Tibial artery (tissue), 4 donors: ENCODE results near the gene PPHLN1.

Experiments used
- DNase-seq, 2 donors: peaks; one replicate each; pipeline ENCODE4 v3.0.0-alpha.2; 2019
- H3K27ac ChIP-seq, 2 donors: fragments of 200-600 bp; sonication (generic) in 1 of 2; 1 replicate in 1 of 2; 2 replicates in 1 of 2; pipeline ENCODE4 v1.5.1; 2018 to 2019; ENCODE audit warnings: mild to moderate bottlenecking in 1 of 2
- H3K27me3 ChIP-seq, 2 donors: fragments of 200-600 bp; sonication (generic) in 1 of 2; one replicate each; pipeline versions ENCODE4 v1.5.1 to v1.6.0; 2016 to 2019
- H3K36me3 ChIP-seq, 3 donors: fragments of 200-600 bp; sonication (generic) in 2 of 3; one replicate each; pipeline ENCODE4 v1.5.1; 2016 to 2019; ENCODE audit warnings: mild to moderate bottlenecking in 2 of 3
- H3K4me1 ChIP-seq, 4 donors: fragments of 200-600 bp; sonication (generic) in 2 of 4; 1 replicate in 3 of 4; 2 replicates in 1 of 4; pipeline ENCODE4 v1.5.1; 2016 to 2019
- H3K4me3 ChIP-seq, 2 donors: fragments of 200-600 bp; sonication (generic) in 1 of 2; 1 replicate in 1 of 2; 2 replicates in 1 of 2; pipeline ENCODE4 v1.5.1; 2018 to 2019; ENCODE audit warnings: mild to moderate bottlenecking in 2 of 2
- H3K9me3 ChIP-seq, 3 donors: fragments of 200-600 bp; sonication (generic) in 1 of 3; one replicate each; pipeline ENCODE4 v1.5.1; 2016 to 2019
- CTCF ChIP-seq, 2 experiments: fragments of 200-600 bp in 1 of 2; fragments of 450-650 bp in 1 of 2; IDR thresholded peaks; one replicate each; pipeline ENCODE4 v1.5.1; 2017 to 2019; ENCODE audit warnings: antibody characterized with exemption in 2 of 2, mild to moderate bottlenecking in 1 of 2, moderate library complexity in 1 of 2
- intact Hi-C: fragments of 100-400 bp; cut with DNase I; formaldehyde crosslinking; loops from one replicate; pipeline ENCODE4 v1.15.0; 2023; ENCODE audit warnings: low total_unique reads

PPHLN1 gene

DNA sequence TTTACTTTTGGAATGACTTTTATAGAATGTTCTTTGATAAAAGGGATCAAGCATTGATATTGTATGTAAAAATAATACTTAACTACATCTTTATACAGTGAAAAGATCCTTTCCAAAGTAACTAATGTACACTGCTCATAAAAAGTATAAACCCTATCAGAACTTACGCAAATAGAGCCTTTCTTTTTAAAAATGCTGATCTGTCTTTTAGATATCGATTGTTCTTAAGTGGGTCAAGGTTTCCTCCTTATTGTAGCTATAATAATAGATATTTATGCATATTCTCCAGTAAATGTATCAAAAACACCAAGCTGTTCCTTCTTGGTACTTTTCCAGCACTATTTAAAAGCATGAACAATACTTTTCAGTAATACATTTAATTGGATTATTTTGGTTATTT is 68.5 kb downstream of the PPHLN1 start:
- Histone ChIP-seq H3K4me3 (no peak overlapping the region), H3K9me3 (no peaks in the 10 kb centered on the region), H3K4me1 (no peaks in the 10 kb centered on the region), H3K27me3 (no peaks in the 10 kb centered on the region), H3K36me3 (peaks cover 7 to 9% (median 8%) of the 10 kb centered on the region in 3 donors), H3K27ac (no peak overlapping the region)
- DNase-seq, result no peak
- intact Hi-C loops, result no loop called here
- TF ChIP-seq CTCF (IDR thresholded peaks at IDR 0.05), result no peak

GRCh38 chr12:42396473-42397259 is 70.7 kb downstream of the PPHLN1 start:
- Histone ChIP-seq H3K9me3 (no peaks in the 10 kb centered on the region), H3K4me1 (no peaks in the 10 kb centered on the region), H3K27me3 (no peaks in the 10 kb centered on the region), H3K36me3 (peaks cover 7 to 21% (median 15%) of the 10 kb centered on the region in 3 donors), H3K4me3 (no peak overlapping the region), H3K27ac (no peak overlapping the region)
- DNase-seq, result no peak
- TF ChIP-seq CTCF (IDR thresholded peaks at IDR 0.05), result no peak
- intact Hi-C loops, result no loop called here

- H3K4me3 ChIP-seq, result no peak overlapping the region
- TF ChIP-seq CTCF (IDR thresholded peaks at IDR 0.05), result no peak
- no peak overlapping the region for H3K27ac ChIP-seq
- H3K27me3 ChIP-seq, result no peaks in the 10 kb centered on the region
- DNase-seq, result no peak
- peaks cover 5 to 35% (median 32%) of the 10 kb centered on the region in 3 donors for H3K36me3 ChIP-seq
- intact Hi-C loops, result no loop called here
- H3K4me1 ChIP-seq, result no peaks in the 10 kb centered on the region
- H3K9me3 ChIP-seq, result no peaks in the 10 kb centered on the region
Measured at GRCh38 chr12:42402821-42403411, 76.9 kb downstream of the PPHLN1 start.

DNA sequence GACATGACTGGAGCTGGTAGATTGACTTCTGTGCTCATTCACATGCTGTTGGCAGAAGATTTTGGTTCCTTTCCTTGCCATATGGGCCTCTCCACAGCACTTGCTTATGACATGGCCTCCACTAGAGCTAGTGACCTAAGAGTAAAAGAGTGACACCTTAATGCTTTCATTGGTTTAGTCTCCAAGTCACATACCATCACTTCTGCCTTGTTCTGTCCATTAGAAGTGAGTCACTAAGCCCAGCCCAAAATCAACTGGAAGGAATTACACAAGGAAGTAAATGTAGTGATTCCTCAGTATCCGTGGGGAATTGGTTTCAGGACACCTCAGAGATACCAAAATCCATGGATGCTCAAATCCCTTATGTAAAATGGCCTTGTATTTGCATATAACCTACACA is 81.3 kb downstream of the PPHLN1 start:
- H3K27ac ChIP-seq, result no peak overlapping the region
- no peak overlapping the region for H3K4me3 ChIP-seq
- intact Hi-C loops, result no loop called here
- peaks cover 5 to 16% (median 13%) of the 10 kb centered on the region in 3 donors for H3K36me3 ChIP-seq
- no peaks in the 10 kb centered on the region for H3K9me3 ChIP-seq
- no peak for DNase-seq
- H3K4me1 ChIP-seq, result no peaks in the 10 kb centered on the region
- TF ChIP-seq CTCF (IDR thresholded peaks at IDR 0.05), result no peak
- no peaks in the 10 kb centered on the region for H3K27me3 ChIP-seq

DNA sequence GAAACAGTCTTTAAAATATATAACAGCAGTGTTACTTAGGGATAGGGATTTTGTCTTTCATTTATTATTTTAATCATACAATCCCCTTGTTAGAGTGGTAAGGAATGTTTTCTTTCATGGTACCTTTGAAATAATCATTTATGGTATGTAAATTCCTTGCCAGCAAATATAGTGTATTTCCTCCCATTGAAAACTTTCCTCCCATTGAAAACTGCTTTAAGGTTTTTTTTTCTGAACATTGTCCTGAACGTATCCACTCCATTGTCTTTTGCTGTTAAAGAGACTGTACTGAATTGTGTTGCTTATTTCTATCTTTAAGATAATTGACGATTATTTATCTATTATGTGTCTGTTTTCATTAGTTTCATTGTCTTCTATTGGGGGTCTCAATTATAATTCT is 83.5 kb downstream of the PPHLN1 start:
- intact Hi-C loops, result no loop called here
- no peak overlapping the region for H3K4me3 ChIP-seq
- H3K36me3 ChIP-seq, result peaks cover 0 to 9% (median 8%) of the 10 kb centered on the region in 3 donors
- H3K9me3 ChIP-seq, result no peaks in the 10 kb centered on the region
- H3K27ac ChIP-seq, result no peak overlapping the region
- DNase-seq, result no peak
- H3K4me1 ChIP-seq, result no peaks in the 10 kb centered on the region
- H3K27me3 ChIP-seq, result no peaks in the 10 kb centered on the region
- no peak for TF ChIP-seq CTCF (IDR thresholded peaks at IDR 0.05)
